Fibroblast of upper back skin (primary cell): Measurements from ENCODE around the gene SEC14L5.
A peak's percentile ranks its signal among the peaks of the same experiment; 100 is the strongest.
"Not testable (repeated sequence)": the region's sequence is repeated elsewhere in the genome, so short reads cannot be mapped to it uniquely, and the experiment has no call there.

Source experiments
- DNase-seq: peaks from one replicate; pipeline ENCODE4 v3.0.0-alpha.2; 2013

The SEC14L5 gene

GRCh38 chr16:4931381-4931780, 26.7 kb upstream of the SEC14L5 start:
- DNase-seq: no peak

GRCh38 chr16:4933433-4933832, 24.7 kb upstream of the SEC14L5 start:
- no peak for DNase-seq

GRCh38 chr16:4933871-4934395, 24.2 kb upstream of the SEC14L5 start:
- DNase-seq: no peak

- DNase-seq: no peak
These were observed 23.5 kb upstream of the SEC14L5 start for GRCh38 chr16:4934591-4934990.

GRCh38 chr16:4935241-4935855, 22.8 kb upstream of the SEC14L5 start:
- no peak for DNase-seq

GRCh38 chr16:4936181-4936990, 21.7 kb upstream of the SEC14L5 start:
- no peak for DNase-seq

- no peak for DNase-seq
These were observed 20.9 kb upstream of the SEC14L5 start, which contains the start of gene PPL for GRCh38 chr16:4936991-4937781. PPL (minus strand) TSS chr16:4937148; CDS start chr16:4937045, 103 bp downstream.

GRCh38 chr16:4937782-4938682, 20.1 kb upstream of the SEC14L5 start:
- no peak for DNase-seq

- peak; percentile 38 for DNase-seq
These were observed 19.5 kb upstream of the SEC14L5 start for GRCh38 chr16:4938683-4939030.

- no peak for DNase-seq
These were observed 17.4 kb upstream of the SEC14L5 start for GRCh38 chr16:4940719-4941118.

GRCh38 chr16:4942481-4942880, 15.6 kb upstream of the SEC14L5 start:
- DNase-seq: no peak

- DNase-seq: peak; percentile 98
These were observed 13.5 kb upstream of the SEC14L5 start for GRCh38 chr16:4944333-4945281.

- DNase-seq: no peak
These were observed 12.3 kb upstream of the SEC14L5 start for GRCh38 chr16:4945560-4946502.

GRCh38 chr16:4946917-4947316, 11.2 kb upstream of the SEC14L5 start:
- DNase-seq: no peak

- no peak for DNase-seq
These were observed 10.2 kb upstream of the SEC14L5 start for GRCh38 chr16:4947722-4948503.

- DNase-seq: no peak
These were observed 9.0 kb upstream of the SEC14L5 start for GRCh38 chr16:4948903-4949766.

- no peak for DNase-seq
These were observed 8.1 kb upstream of the SEC14L5 start for GRCh38 chr16:4949986-4950385.

- DNase-seq: not testable (repeated sequence)
These were observed 6.5 kb upstream of the SEC14L5 start for GRCh38 chr16:4951583-4951982.
